NCI-H82 treated with DMSO at 0.1 percent for 48 hours (cell line): ENCODE results near the gene PCNX1.
"Not testable (repeated sequence)": the region's sequence is repeated elsewhere in the genome, so short reads cannot be mapped to it uniquely, and the experiment has no call there.

Source experiments
- DNase-seq: peaks from one replicate; lab custom pipeline; 2025; ENCODE audit not compliant: unreplicated experiment; lab: John Stamatoyannopoulos, UW

The PCNX1 gene

DNA sequence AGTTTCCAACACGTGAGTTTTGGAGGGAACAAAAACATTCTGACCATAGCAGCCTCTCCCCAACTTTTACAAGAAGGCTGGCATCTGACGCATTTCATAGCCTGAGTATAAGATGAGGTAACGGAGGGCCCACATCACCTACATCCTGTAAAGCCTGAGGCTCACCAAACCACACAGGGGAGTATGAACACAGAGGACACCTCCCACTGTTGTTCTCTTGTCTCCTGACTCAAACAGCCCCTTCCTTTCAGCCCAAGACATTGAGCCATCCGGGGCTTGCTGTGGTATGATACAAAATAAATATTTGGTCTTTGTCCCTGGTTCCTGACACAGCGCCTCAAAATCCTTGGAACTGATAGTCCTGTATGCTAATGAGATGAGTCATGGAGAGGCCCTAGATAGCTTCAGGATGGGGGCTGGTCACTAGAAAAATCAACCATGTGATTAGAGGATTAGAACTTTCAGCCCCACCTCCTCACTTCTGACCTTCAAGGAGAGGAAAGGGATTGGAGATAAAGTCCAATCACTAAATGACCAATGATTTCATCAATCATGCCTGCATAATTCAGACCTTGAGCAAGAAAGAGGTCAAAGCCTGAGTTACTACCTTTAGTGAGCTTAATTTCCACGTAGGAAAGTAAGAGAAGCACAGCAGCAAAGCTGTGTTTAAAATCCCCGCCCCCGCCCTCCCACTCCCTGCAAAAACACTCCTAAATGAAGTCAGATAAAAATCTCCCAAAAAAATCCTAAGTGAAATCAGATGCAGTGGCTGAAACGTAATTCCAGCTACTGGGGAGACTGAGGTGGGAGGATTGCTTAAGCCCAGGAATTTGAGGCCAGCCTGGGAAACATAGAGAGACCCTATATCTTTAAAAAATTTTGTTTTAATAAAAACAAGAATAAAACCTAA, 236.4 kb downstream of the PCNX1 start:
- no peak for DNase-seq

DNA sequence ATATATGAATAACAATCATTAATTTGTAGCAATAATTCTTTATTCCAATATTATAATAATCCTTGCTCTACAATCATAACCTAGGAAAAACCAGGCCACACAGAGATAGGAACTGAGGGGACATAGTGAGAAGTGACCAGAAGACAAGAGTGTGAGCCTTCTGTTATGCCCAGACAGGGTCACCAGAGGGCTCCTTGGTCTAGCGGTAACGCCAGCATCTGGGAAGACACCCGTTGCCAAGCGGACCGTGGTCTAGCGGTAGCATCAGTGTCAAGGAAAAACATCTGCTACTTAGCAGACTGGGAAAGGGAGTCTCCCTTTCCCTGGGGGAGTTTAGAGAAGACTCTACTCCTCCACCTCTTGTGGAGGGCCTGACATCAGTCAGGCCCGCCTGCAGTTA, 240.1 kb downstream of the PCNX1 start:
- not testable (repeated sequence) for DNase-seq

DNA sequence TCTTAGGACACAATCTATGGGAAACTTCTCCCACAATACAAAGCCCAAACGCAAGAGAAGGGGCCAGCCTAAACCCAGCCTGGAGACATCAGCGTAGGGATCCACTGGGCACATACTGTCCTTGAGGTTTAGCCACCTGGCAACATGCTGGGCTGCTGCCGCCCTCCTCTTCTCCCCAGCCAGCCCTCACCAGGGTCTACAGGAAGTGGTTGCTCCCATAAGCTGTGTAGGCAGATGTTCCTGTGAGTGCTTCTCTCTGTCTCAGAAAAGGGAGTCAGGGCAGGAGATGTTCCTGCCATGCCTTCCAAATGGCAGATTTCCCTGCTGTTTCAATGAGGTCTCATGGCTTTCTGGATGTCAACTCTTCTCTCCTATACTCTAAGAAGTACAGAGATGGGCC, 241.4 kb downstream of the PCNX1 start:
- no peak for DNase-seq

DNA sequence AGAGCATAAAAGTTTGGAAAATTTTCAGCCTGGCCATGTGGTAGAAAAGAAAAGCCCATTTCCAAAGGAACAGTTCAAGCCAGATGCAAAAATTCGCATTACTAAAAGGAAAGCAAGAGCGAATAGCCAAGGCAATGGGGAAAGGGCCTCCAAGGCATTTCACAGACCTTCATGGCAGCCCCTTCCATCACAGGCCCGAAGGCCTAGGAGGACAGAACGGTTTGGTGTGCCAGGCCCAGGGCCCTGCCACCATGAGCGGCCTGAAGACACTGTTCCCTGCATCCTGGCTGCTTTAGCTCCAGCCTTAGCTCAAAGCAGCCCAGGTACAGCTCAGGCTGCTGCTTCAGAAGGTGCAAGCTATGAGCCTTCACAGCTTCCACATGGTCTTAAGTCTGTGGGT, 243.5 kb downstream of the PCNX1 start:
- DNase-seq, result no peak

DNA sequence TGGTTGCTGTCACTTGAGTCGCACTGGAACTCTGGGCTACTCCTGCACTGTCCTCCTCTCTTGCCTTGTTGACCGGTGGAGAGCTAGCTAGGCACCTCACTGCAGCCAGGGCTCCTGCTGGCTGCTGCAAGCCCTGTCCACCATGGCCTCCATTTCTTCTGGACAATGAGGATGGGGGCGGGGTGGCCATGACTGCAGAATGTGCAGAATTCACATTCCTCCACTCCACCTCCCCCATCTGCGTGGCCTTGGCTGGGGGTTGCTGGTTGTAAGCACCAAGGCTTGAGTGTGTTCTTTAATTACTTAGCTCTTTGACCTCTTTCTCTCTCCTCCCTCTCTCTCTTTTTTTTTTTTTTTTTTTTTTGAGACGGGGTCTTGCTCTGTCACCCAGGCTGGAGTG, 248.5 kb downstream of the PCNX1 start:
- no peak for DNase-seq

DNA sequence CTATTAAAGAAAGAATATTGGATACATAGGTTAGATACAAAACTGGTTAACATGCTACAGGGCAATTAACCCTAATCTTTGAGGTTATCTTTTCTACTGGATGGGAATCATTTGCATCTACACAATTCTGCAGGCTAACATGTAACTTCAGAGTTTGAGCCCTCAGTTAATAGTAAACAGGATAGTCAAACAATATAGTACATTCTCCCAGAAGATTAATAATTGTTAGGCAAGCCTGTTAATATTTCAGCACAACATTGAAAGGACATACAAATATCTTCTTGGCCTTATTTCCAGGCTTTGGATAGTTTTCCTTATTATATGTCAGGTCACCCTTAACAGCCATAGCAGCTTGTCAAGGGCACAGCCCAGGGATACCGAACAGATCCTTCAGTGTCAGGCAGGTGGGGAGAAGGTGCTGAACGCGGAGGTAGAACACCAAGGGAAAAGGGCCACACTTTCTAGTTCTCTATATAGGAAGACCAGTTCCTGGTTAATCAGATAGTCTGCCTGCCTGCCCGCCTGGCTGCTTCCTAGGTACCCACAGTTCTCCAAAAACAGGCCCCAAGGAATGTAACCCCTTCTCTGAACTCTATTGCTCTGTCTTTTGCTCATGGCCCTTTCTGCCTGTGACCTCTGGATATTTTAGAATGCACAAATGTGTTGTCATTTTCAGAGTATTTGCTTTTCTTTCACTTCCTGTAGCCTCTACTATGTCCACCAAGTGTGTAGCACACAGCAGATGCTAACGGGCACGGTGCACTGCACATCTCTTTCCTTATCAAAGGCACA, 256.0 kb downstream of the PCNX1 start:
- no peak for DNase-seq

DNA sequence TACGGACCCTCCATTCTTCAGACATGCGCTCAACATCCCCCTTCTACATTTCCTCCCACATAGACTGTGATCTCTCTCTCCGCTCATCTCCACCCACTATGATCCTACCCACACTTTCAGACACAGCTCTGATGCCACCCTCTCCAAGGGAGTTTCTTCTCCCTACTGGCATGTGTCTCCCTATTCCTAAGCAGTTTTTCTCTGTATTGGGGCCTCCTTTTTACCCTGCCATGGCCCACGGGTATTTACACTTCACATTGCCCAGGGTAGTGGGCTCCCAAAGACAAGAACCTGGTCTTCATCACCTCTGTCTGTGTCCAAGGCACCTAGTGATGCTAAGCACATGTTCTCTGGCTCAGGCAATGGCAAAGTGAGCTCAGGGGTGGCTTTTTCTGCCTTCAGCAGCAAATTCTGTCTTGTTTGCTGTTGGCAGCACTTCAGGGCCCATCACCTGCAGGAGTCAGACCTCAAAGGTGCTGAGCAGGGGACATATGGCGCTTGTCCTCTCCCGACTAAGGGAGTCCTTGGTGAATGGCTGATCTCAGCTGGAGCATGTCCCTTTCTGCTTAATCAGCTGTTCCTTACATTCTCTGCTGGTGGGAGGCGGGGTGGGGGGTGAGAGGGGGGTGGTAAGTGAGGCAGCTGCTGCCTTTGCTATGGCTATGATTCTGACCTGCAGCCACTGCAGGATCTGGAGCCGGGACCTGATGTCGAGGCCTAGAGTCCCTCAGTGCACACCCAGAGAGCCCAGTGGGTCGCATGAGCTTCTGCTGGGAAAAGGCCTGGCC, 256.8 kb downstream of the PCNX1 start:
- DNase-seq, result no peak
